Smooth muscle cell (in vitro differentiated cells): ENCODE results near the gene NUP160. TPM values are rescaled to one million over a fixed set of nuclear protein-coding genes. Genes with fewer than 3 reads are reported as not detected.

Experiments used
- DNase-seq: peaks from one replicate; lab custom pipeline; 2025; ENCODE audit not compliant: unreplicated experiment; lab: John Stamatoyannopoulos, UW
- H2AFZ ChIP-seq: fragments of 200-600 bp; sonication (generic); 2 replicates; pipeline ENCODE4 v1.6.0; 2016; ENCODE audit warnings: antibody characterized with exemption, low read depth, mild to moderate bottlenecking
- H3F3A ChIP-seq: fragments of 200-600 bp; sonication (generic); 2 replicates; pipeline ENCODE4 v1.6.0; 2017; ENCODE audit warnings: antibody characterized with exemption, low read depth
- H3K27ac ChIP-seq: fragments of 200-600 bp; sonication (generic); 2 replicates; pipeline ENCODE4 v1.5.1; 2016; ENCODE audit warnings: low read depth, mild to moderate bottlenecking
- H3K27me3 ChIP-seq: fragments of 200-600 bp; sonication (generic); 2 replicates; pipeline ENCODE4 v1.6.1; 2016; ENCODE audit warnings: low read depth, mild to moderate bottlenecking
- H3K36me3 ChIP-seq: fragments of 200-600 bp; sonication (generic); 2 replicates; pipeline ENCODE4 v1.5.1; 2016; ENCODE audit warnings: low read depth
- H3K4me1 ChIP-seq: fragments of 200-600 bp; sonication (generic); 2 replicates; pipeline ENCODE4 v1.5.1; 2016; ENCODE audit warnings: low read depth
- H3K4me2 ChIP-seq: fragments of 200-600 bp; sonication (generic); 2 replicates; pipeline ENCODE4 v1.6.0; 2016; ENCODE audit warnings: mild to moderate bottlenecking
- H3K4me3 ChIP-seq: fragments of 200-600 bp; sonication (generic); 2 replicates; pipeline ENCODE4 v1.5.1; 2016; ENCODE audit warnings: mild to moderate bottlenecking
- H3K79me2 ChIP-seq: fragments of 200-600 bp; sonication (generic); 2 replicates; pipeline ENCODE4 v1.6.0; 2016; ENCODE audit warnings: low read depth, mild to moderate bottlenecking
- H3K9ac ChIP-seq: fragments of 200-600 bp; sonication (generic); 2 replicates; pipeline ENCODE4 v1.6.0; 2016; ENCODE audit warnings: low read depth
- H3K9me3 ChIP-seq: fragments of 200-600 bp; sonication (generic); replicated peaks from 2 replicates; pipeline ENCODE4 v1.5.1; 2016; ENCODE audit warnings: low read depth
- H4K20me1 ChIP-seq: fragments of 200-600 bp; sonication (generic); 2 replicates; pipeline ENCODE4 v1.6.0; 2016; ENCODE audit warnings: low read depth
- CTCF ChIP-seq: fragments of 200-600 bp; sonication (generic); IDR thresholded peaks from 2 replicates; pipeline ENCODE4 v1.5.1; 2017; ENCODE audit warnings: borderline replicate concordance, mild to moderate bottlenecking, antibody characterized with exemption; ENCODE audit not compliant: insufficient read depth, poor library complexity, severe bottlenecking
- WGBS: methylation state at CpG from one replicate; pipeline ENCODE4 v1.1.7; 2016; ENCODE audit warnings: low lambda C conversion rate; 5-methylcytosine and 5-hydroxymethylcytosine counted together
- polyA plus RNA-seq: library from polyadenylated mRNA; unstranded; fragments of >200 nt; fragmentation: Nextera tagmentation; extraction: Ambion mirVana; gene quantifications from 2 replicates; pipeline ENCODE4 v1.2.1, GENCODE V29; 2016
- small RNA-seq: library from RNA; depleted of rRNA; stranded (forward); fragments of <200 nt; gene quantifications from one replicate; pipeline ENCODE3, GENCODE V24; 2014
- total RNA-seq: library from RNA; depleted of rRNA; stranded (reverse); fragments of >200 nt; gene quantifications from 2 replicates; pipeline ENCODE4 v1.2.3, GENCODE V29; 2014

Gene NUP160
- total and polyA plus RNA-seq, 2 experiments from 2014 or later, result 13.9 to 26.3 TPM

DNA sequence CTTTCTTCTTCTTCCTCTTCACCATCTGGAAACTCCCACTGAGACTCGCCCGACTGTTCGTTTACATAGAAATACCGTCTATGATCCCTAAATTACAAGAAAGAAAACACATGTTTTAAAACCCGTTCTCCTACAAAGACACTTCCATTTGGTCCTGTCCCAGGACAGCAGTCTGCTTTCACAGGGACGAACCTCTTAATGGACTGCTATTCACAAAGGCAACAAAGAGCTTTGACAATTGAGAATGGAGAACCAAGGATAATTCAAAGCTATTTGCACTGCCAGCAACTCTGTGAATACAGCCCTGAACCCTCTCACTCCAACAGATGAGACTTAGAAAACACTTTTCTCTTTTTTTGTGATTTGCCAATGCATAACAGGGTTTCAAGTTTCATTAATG lies 116.7 kb downstream of the NUP160 start:
- no peaks in the 10 kb centered on the region for H3K27me3 ChIP-seq
- H3K9ac ChIP-seq, result no peak overlapping the region
- no peak overlapping the region for H2AFZ ChIP-seq
- H3K4me3 ChIP-seq, result no peak overlapping the region
- WGBS, result 90% methylated on average over 6 of the region's 6 CpGs
- peaks cover 23% of the 10 kb centered on the region for H4K20me1 ChIP-seq
- H3K4me2 ChIP-seq, result no peak overlapping the region
- H3K27ac ChIP-seq, result no peak overlapping the region
- no peaks in the 10 kb centered on the region for H3F3A ChIP-seq
- peaks cover 7% of the 10 kb centered on the region for H3K4me1 ChIP-seq
- no peak for TF ChIP-seq CTCF
- H3K9me3 ChIP-seq, result no peaks in the 10 kb centered on the region
- DNase-seq, result no peak
- peaks cover 5% of the 10 kb centered on the region for H3K79me2 ChIP-seq
- H3K36me3 ChIP-seq, result peaks cover 55% of the 10 kb centered on the region

Small RNA genes within 50 kb of the gene (small RNA-seq; reads per million reads assigned to genes)
- gene AC021443.1, result 0.13 reads per million
- not detected for gene RF00019
- gene RNA5SP340, result not detected

Other genes starting within 250 kb of the NUP160 start
- gene MTCH2, start 205.8 kb downstream of the NUP160 start, total RNA-seq, result 74.0 and 97.0 TPM in 2 replicates
- 152 and 177 TPM in 2 replicates for gene MTCH2, start 205.8 kb downstream of the NUP160 start, polyA plus RNA-seq
- 0.94 and 1.1 TPM in 2 replicates for gene AGBL2, start 133.0 kb downstream of the NUP160 start, total RNA-seq
- gene AGBL2, start 133.0 kb downstream of the NUP160 start, polyA plus RNA-seq, result 1.6 TPM in 1 of 2 replicates, not detected in the other
- 62.4 and 64.1 TPM in 2 replicates for gene FNBP4, start 81.0 kb downstream of the NUP160 start, total RNA-seq
- gene FNBP4, start 81.0 kb downstream of the NUP160 start, polyA plus RNA-seq, result 31.6 and 38.5 TPM in 2 replicates
- gene PTPRJ, start 132.2 kb upstream of the NUP160 start, total RNA-seq, result 2.6 and 6.3 TPM in 2 replicates
- 1.5 and 1.7 TPM in 2 replicates for gene PTPRJ, start 132.2 kb upstream of the NUP160 start, polyA plus RNA-seq